PC-9 (cell line): ENCODE data around the gene TMEM184C. TPM values are rescaled to one million over a fixed set of nuclear protein-coding genes. Genes with fewer than 3 reads are reported as not detected.

Experiments
- BruUV-seq: library from RNA; stranded (reverse); fragments of 400-500 nt; replicated peaks from 2 replicates; lab custom pipeline; 2021; lab: Mats Ljungman, UMichigan
- CTCF ChIA-PET: fragments of 300-600 bp; sonication (Branson Sonifier 250); formaldehyde crosslinking; loops from one replicate; lab custom pipeline; 2022; ENCODE audit warnings: antibody characterized with exemption; lab: Charles Lee
- POLR2A ChIA-PET: fragments of 300-600 bp; sonication (Branson Sonifier 250); formaldehyde crosslinking; loops from one replicate; lab custom pipeline; 2022; ENCODE audit warnings: antibody characterized with exemption; ENCODE audit not compliant: unreplicated experiment; lab: Charles Lee
- DNase-seq, 2 experiments: peaks; one replicate each; pipeline versions ENCODE4 v3.0.0 to v3.0.0-alpha.2; 2015 to 2022; ENCODE audit warnings: mixed read lengths in 1 of 2
- H2AFZ ChIP-seq: fragments of 200-600 bp; sonication (generic); 2 replicates; pipeline ENCODE4 v1.8.1; 2017; ENCODE audit warnings: antibody characterized with exemption
- H3F3A ChIP-seq: fragments of 200-600 bp; sonication (generic); 2 replicates; pipeline ENCODE4 v1.8.1; 2017; ENCODE audit warnings: antibody characterized with exemption, mild to moderate bottlenecking, low read depth; ENCODE audit not compliant: insufficient read depth
- H3K27ac ChIP-seq: fragments of 200-600 bp; sonication (generic); 2 replicates; pipeline ENCODE4 v1.6.1; 2016; ENCODE audit warnings: mixed run types
- H3K27me3 ChIP-seq: fragments of 200-600 bp; sonication (generic); 2 replicates; pipeline ENCODE4 v1.6.1; 2016; ENCODE audit warnings: low read depth, mixed run types; ENCODE audit not compliant: insufficient read depth
- H3K36me3 ChIP-seq: fragments of 200-600 bp; sonication (generic); 2 replicates; pipeline ENCODE4 v1.6.1; 2016; ENCODE audit warnings: low read depth, mixed run types
- H3K4me1 ChIP-seq: fragments of 200-600 bp; sonication (generic); replicated peaks from 2 replicates; pipeline ENCODE4 v1.6.1; 2016; ENCODE audit warnings: mixed run types; ENCODE audit not compliant: insufficient read depth
- H3K4me2 ChIP-seq: fragments of 200-600 bp; sonication (generic); 2 replicates; pipeline ENCODE4 v1.6.1; 2017; ENCODE audit warnings: mixed run types
- H3K4me3 ChIP-seq: fragments of 200-600 bp; sonication (generic); 2 replicates; pipeline ENCODE4 v1.6.1; 2016; ENCODE audit warnings: mixed run types
- H3K79me2 ChIP-seq: fragments of 200-600 bp; sonication (generic); 2 replicates; pipeline ENCODE4 v1.6.1; 2017; ENCODE audit warnings: low read depth, mixed run types
- H3K9me2 ChIP-seq: fragments of 200-600 bp; sonication (generic); 2 replicates; pipeline ENCODE4 v1.8.1; 2017; ENCODE audit warnings: mild to moderate bottlenecking; ENCODE audit not compliant: insufficient read depth
- H3K9me3 ChIP-seq: fragments of 200-600 bp; sonication (generic); 2 replicates; pipeline ENCODE4 v1.8.1; 2016; ENCODE audit warnings: low read depth; ENCODE audit not compliant: insufficient read depth
- H4K20me1 ChIP-seq: fragments of 200-600 bp; sonication (generic); 2 replicates; pipeline ENCODE4 v1.8.1; 2017; ENCODE audit not compliant: insufficient read depth
- CTCF ChIP-seq: fragments of 200-600 bp; sonication (generic); conservative IDR thresholded peaks from 2 replicates; pipeline ENCODE4 v1.6.1; 2017; ENCODE audit warnings: mixed run types, antibody characterized with exemption, mild to moderate bottlenecking, moderate library complexity
- EZH2 ChIP-seq: fragments of 200-600 bp; sonication (generic); IDR thresholded peaks from 2 replicates; pipeline ENCODE4 v1.8.0; 2017; ENCODE audit warnings: antibody characterized with exemption, low read depth
- intact Hi-C: fragments of 100-400 bp; cut with micrococcal nuclease; formaldehyde crosslinking; loops from one replicate; pipeline ENCODE4 v1.10.0; 2022; ENCODE audit not compliant: unreplicated experiment
- total RNA-seq: library from RNA; stranded (reverse); gene quantifications from 2 replicates; pipeline ENCODE4 v1.2.3, GENCODE V29; 2021

Gene TMEM184C
- total RNA-seq, 1 experiment from 2014 or later = 40.4 TPM

- no peaks in the 10 kb centered on the region for H3K4me1 ChIP-seq
- H3F3A ChIP-seq = no peaks in the 10 kb centered on the region
- TF ChIP-seq CTCF (no peak), EZH2 (no peak)
- no peaks in the 10 kb centered on the region for H3K9me2 ChIP-seq
- ChIA-PET POLR2A (no interaction called here), CTCF (interaction anchor here (1.3 to 2.0 kb wide), 2 partner anchors 13 to 72 kb away, joined by 6 to 9 read pairs; no protein-coding TSS in a partner anchor)
- no peaks in the 10 kb centered on the region for H3K9me3 ChIP-seq
- intact Hi-C loops = loop anchor here (2.0 kb wide), 1 partner anchor 494 kb away; no protein-coding TSS in a partner anchor
- H3K27ac ChIP-seq = no peak overlapping the region
- no peaks in the 10 kb centered on the region for H4K20me1 ChIP-seq
- no peaks in the 10 kb centered on the region for H3K79me2 ChIP-seq
- H3K4me2 ChIP-seq = no peak overlapping the region
- no peak overlapping the region for H2AFZ ChIP-seq
- H3K36me3 ChIP-seq = no peaks in the 10 kb centered on the region
- no peak for DNase-seq
- BruUV-seq = no TSS peak
- no peaks in the 10 kb centered on the region for H3K27me3 ChIP-seq
- no peak overlapping the region for H3K4me3 ChIP-seq
These were observed 26.1 kb upstream of the TMEM184C start for GRCh38 chr4:147591106-147591505.

GRCh38 chr4:147594107-147594506, 23.1 kb upstream of the TMEM184C start:
- POLR2A ChIA-PET = no interaction called here

GRCh38 chr4:147594578-147594977, 22.6 kb upstream of the TMEM184C start:
- H3K27me3 ChIP-seq = no peaks in the 10 kb centered on the region
- H3K9me3 ChIP-seq = no peaks in the 10 kb centered on the region
- TF ChIP-seq EZH2 = no peak
- TF ChIP-seq CTCF = no peak
- no peak overlapping the region for H2AFZ ChIP-seq
- H3K27ac ChIP-seq = no peak overlapping the region
- H3K4me2 ChIP-seq = no peak overlapping the region
- H3K79me2 ChIP-seq = no peaks in the 10 kb centered on the region
- ChIA-PET CTCF (interaction anchor here (0.7 to 1.5 kb wide), 3 partner anchors 272 to 533 kb away, joined by 3 to 8 read pairs (median 7); no protein-coding TSS in a partner anchor), POLR2A (interaction anchor here (0.6 kb wide), 1 partner anchor 204 kb away, joined by 3 read pairs; no protein-coding TSS in a partner anchor)
- H3F3A ChIP-seq = no peaks in the 10 kb centered on the region
- H3K9me2 ChIP-seq = no peaks in the 10 kb centered on the region
- no peaks in the 10 kb centered on the region for H3K36me3 ChIP-seq
- no TSS peak for BruUV-seq
- no peak for DNase-seq
- H3K4me3 ChIP-seq = no peak overlapping the region
- H4K20me1 ChIP-seq = no peaks in the 10 kb centered on the region
- peaks cover 17% of the 10 kb centered on the region for H3K4me1 ChIP-seq
- intact Hi-C loops = no loop called here

More at GRCh38 chr4:147594107-147594506, 23.1 kb upstream of the TMEM184C start:
- intact Hi-C loops = no loop called here
- Histone ChIP-seq H3K36me3 (no peaks in the 10 kb centered on the region), H3K9me3 (no peaks in the 10 kb centered on the region), H3F3A (no peaks in the 10 kb centered on the region), H4K20me1 (no peaks in the 10 kb centered on the region), H3K9me2 (no peaks in the 10 kb centered on the region), H3K79me2 (no peaks in the 10 kb centered on the region), H3K4me1 (peaks cover 15% of the 10 kb centered on the region), H3K27ac (no peak overlapping the region), H2AFZ (no peak overlapping the region), H3K4me3 (no peak overlapping the region), H3K27me3 (no peaks in the 10 kb centered on the region), H3K4me2 (no peak overlapping the region)
- CTCF ChIA-PET = interaction anchor here (0.7 to 0.8 kb wide), 2 partner anchors 290 to 532 kb away, joined by 3 to 8 read pairs; no protein-coding TSS in a partner anchor
- no TSS peak for BruUV-seq
- no peak for DNase-seq
- no peak for TF ChIP-seq CTCF
- no peak for TF ChIP-seq EZH2
